ENCODE measurements around the gene SLC15A1.

The SLC15A1 gene

DNA sequence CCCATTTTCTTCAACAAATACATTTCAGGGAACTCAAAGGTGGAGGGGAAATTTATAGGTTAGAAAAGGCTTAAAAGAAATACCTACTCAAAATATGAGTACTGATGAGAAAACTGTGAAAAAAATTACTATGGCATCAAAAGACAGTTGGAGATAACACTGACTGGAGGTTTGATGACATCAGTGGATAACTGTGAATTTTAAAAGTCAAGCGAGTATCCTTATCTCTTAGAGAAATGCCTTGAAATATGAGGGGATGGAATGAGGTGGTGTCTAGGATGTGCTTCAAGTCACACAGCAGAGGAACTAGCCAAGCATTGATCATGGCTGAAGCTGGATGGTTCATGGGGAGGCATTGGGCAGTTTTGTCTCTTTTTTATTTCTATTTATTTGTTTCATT, 27.2 kb upstream of the SLC15A1 start:
- H3K27me3 ChIP-seq (ENCODE audit: insufficient read depth, low read length): no peaks in the 10 kb centered on the region
- H3K4ac ChIP-seq (ENCODE audit: low read depth, low read length): no peak overlapping the region
- H3K79me2 ChIP-seq (ENCODE audit: control insufficient read depth, insufficient read depth, low read length, poor library complexity): no peaks in the 10 kb centered on the region
- no peak overlapping the region for H2AK5ac ChIP-seq (ENCODE audit: low read length)
- H3K79me1 ChIP-seq (ENCODE audit: low read length): no peaks in the 10 kb centered on the region
- peaks cover 6% of the 10 kb centered on the region in 2 experiments for H3K4me1 ChIP-seq (ENCODE audit: control insufficient read depth in 1 of 2, insufficient read depth in 2 of 2, low read length in 2 of 2)
- H3K18ac ChIP-seq (ENCODE audit: low read length): no peak overlapping the region
- H3K14ac ChIP-seq (ENCODE audit: low read length): no peak overlapping the region
- no peak overlapping the region for H3K4me3 ChIP-seq (ENCODE audit: low read depth, low read length)
- H4K91ac ChIP-seq (ENCODE audit: low read depth, low read length): no peak overlapping the region
- no peaks in the 10 kb centered on the region for H3K36me3 ChIP-seq (ENCODE audit: control insufficient read depth in 1 of 2, insufficient read depth in 2 of 2, low read length in 2 of 2)
- H3K27ac ChIP-seq (ENCODE audit: low read depth, low read length): no peak overlapping the region
- no peak overlapping the region for H4K8ac ChIP-seq (ENCODE audit: low read depth, low read length)
- peak; percentile 52 to 80 for DNase-seq
- no peak overlapping the region for H2BK120ac ChIP-seq (ENCODE audit: insufficient read depth, low read length, poor library complexity)
- H4K12ac ChIP-seq (ENCODE audit: low read depth, low read length): no peak overlapping the region
- WGBS (ENCODE audit: extremely low coverage, insufficient coverage, insufficient read length): no CpG with 5 or more reads among the region's 1 CpG
- no peak overlapping the region for H2BK12ac ChIP-seq (ENCODE audit: low read length)
- H2BK5ac ChIP-seq (ENCODE audit: low read depth, low read length, poor library complexity): no peak overlapping the region
- H3K9ac ChIP-seq (ENCODE audit: low read length): no peak overlapping the region
- no peak overlapping the region for H3K23ac ChIP-seq (ENCODE audit: low read length)
- no peak overlapping the region for H3K4me2 ChIP-seq (ENCODE audit: low read length)
- H3K9me3 ChIP-seq (ENCODE audit: insufficient read depth, low read depth, low read length): peaks cover 2% of the 10 kb centered on the region
- H2AFZ ChIP-seq (ENCODE audit: insufficient read depth, low read length, poor library complexity): no peak overlapping the region

DNA sequence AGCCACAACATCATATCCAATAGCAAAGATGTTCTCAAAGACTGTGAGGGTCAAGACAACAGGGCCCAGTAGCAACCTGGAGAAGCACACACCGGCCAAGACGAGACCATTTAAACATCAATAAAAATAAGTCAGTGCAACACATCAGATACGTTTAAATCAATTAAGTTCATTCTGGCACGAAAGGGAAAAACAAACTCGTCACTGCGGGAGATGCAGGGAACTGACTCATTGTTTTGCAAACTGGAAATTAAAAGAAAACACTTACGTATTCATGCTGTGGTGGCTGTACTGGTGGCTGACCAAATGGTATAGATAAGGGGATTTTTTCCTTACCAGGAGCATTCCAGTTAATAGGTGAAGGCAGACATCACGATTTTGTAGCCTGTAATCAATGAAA, 26.3 kb upstream of the SLC15A1 start:
- no peaks in the 10 kb centered on the region for H3K79me2 ChIP-seq (ENCODE audit: control insufficient read depth, insufficient read depth, low read length, poor library complexity)
- peaks cover 6% of the 10 kb centered on the region in 2 experiments for H3K4me1 ChIP-seq (ENCODE audit: control insufficient read depth in 1 of 2, insufficient read depth in 2 of 2, low read length in 2 of 2)
- H3K9ac ChIP-seq (ENCODE audit: low read length): no peak overlapping the region
- H3K27me3 ChIP-seq (ENCODE audit: insufficient read depth, low read length): no peaks in the 10 kb centered on the region
- WGBS (ENCODE audit: extremely low coverage, insufficient coverage, insufficient read length): no CpG with 5 or more reads among the region's 8 CpGs
- H3K27ac ChIP-seq (ENCODE audit: low read depth, low read length): no peak overlapping the region
- no peaks in the 10 kb centered on the region for H3K79me1 ChIP-seq (ENCODE audit: low read length)
- H2BK120ac ChIP-seq (ENCODE audit: insufficient read depth, low read length, poor library complexity): no peak overlapping the region
- no peak overlapping the region for H4K12ac ChIP-seq (ENCODE audit: low read depth, low read length)
- no peak overlapping the region for H3K18ac ChIP-seq (ENCODE audit: low read length)
- no peak overlapping the region for H4K8ac ChIP-seq (ENCODE audit: low read depth, low read length)
- H3K14ac ChIP-seq (ENCODE audit: low read length): no peak overlapping the region
- DNase-seq: peak; percentile 46 to 59
- H3K9me3 ChIP-seq (ENCODE audit: insufficient read depth, low read depth, low read length): peaks cover 2% of the 10 kb centered on the region
- no peak overlapping the region for H2AK5ac ChIP-seq (ENCODE audit: low read length)
- H2AFZ ChIP-seq (ENCODE audit: insufficient read depth, low read length, poor library complexity): no peak overlapping the region
- no peak overlapping the region for H4K91ac ChIP-seq (ENCODE audit: low read depth, low read length)
- H2BK12ac ChIP-seq (ENCODE audit: low read length): no peak overlapping the region
- no peak overlapping the region for H2BK5ac ChIP-seq (ENCODE audit: low read depth, low read length, poor library complexity)
- H3K4ac ChIP-seq (ENCODE audit: low read depth, low read length): no peak overlapping the region
- no peak overlapping the region for H3K4me2 ChIP-seq (ENCODE audit: low read length)
- H3K23ac ChIP-seq (ENCODE audit: low read length): no peak overlapping the region
- no peaks in the 10 kb centered on the region for H3K36me3 ChIP-seq (ENCODE audit: control insufficient read depth in 1 of 2, insufficient read depth in 2 of 2, low read length in 2 of 2)
- no peak overlapping the region for H3K4me3 ChIP-seq (ENCODE audit: low read depth, low read length)

DNA sequence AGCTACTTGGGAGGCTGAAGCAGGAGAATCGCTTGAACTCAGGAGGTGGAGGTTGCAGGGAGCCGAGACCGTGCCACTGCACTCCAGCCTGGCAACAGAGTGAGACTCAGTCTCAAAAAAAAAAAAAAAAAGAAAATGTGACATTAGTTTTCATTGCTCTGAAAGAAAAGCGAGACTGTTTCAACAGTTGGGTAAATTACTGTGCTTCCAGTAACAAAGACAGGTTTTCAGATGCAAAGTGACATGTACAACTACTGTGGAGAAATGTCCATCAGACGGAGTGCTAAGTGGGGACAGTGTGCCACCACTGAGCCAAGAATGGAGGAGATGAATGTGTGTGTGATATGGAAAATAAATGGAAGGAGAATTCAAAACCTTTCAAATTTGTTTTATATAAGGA, 24.2 kb upstream of the SLC15A1 start:
- no peak overlapping the region for H3K18ac ChIP-seq (ENCODE audit: low read length)
- H4K91ac ChIP-seq (ENCODE audit: low read depth, low read length): no peak overlapping the region
- no peak overlapping the region for H3K14ac ChIP-seq (ENCODE audit: low read length)
- H3K27me3 ChIP-seq (ENCODE audit: insufficient read depth, low read length): no peaks in the 10 kb centered on the region
- no peak overlapping the region for H2BK5ac ChIP-seq (ENCODE audit: low read depth, low read length, poor library complexity)
- H3K79me1 ChIP-seq (ENCODE audit: low read length): no peaks in the 10 kb centered on the region
- no peak overlapping the region for H3K9ac ChIP-seq (ENCODE audit: low read length)
- DNase-seq: no peak
- H3K4me2 ChIP-seq (ENCODE audit: low read length): no peak overlapping the region
- H2AK5ac ChIP-seq (ENCODE audit: low read length): no peak overlapping the region
- H3K4ac ChIP-seq (ENCODE audit: low read depth, low read length): no peak overlapping the region
- no CpG with 5 or more reads among the region's 5 CpGs for WGBS (ENCODE audit: extremely low coverage, insufficient coverage, insufficient read length)
- H3K79me2 ChIP-seq (ENCODE audit: control insufficient read depth, insufficient read depth, low read length, poor library complexity): no peaks in the 10 kb centered on the region
- H2AFZ ChIP-seq (ENCODE audit: insufficient read depth, low read length, poor library complexity): no peak overlapping the region
- peaks cover 2% of the 10 kb centered on the region for H3K9me3 ChIP-seq (ENCODE audit: insufficient read depth, low read depth, low read length)
- H2BK120ac ChIP-seq (ENCODE audit: insufficient read depth, low read length, poor library complexity): no peak overlapping the region
- no peak overlapping the region for H4K12ac ChIP-seq (ENCODE audit: low read depth, low read length)
- no peak overlapping the region for H3K27ac ChIP-seq (ENCODE audit: low read depth, low read length)
- H3K36me3 ChIP-seq (ENCODE audit: control insufficient read depth in 1 of 2, insufficient read depth in 2 of 2, low read length in 2 of 2): no peaks in the 10 kb centered on the region
- H4K8ac ChIP-seq (ENCODE audit: low read depth, low read length): no peak overlapping the region
- peaks cover 6% of the 10 kb centered on the region in 2 experiments for H3K4me1 ChIP-seq (ENCODE audit: control insufficient read depth in 1 of 2, insufficient read depth in 2 of 2, low read length in 2 of 2)
- H2BK12ac ChIP-seq (ENCODE audit: low read length): no peak overlapping the region
- no peak overlapping the region for H3K4me3 ChIP-seq (ENCODE audit: low read depth, low read length)
- H3K23ac ChIP-seq (ENCODE audit: low read length): no peak overlapping the region

GRCh38 chr13:98775844-98776598, 23.5 kb upstream of the SLC15A1 start:
- WGBS (ENCODE audit: extremely low coverage, insufficient coverage, insufficient read length): no CpG with 5 or more reads among the region's 22 CpGs
- Histone ChIP-seq H4K12ac (ENCODE audit: low read depth, low read length) (no peak overlapping the region), H3K27me3 (ENCODE audit: insufficient read depth, low read length) (no peaks in the 10 kb centered on the region), H3K18ac (ENCODE audit: low read length) (no peak overlapping the region), H3K27ac (ENCODE audit: low read depth, low read length) (no peak overlapping the region), H3K4ac (ENCODE audit: low read depth, low read length) (no peak overlapping the region), H2BK120ac (ENCODE audit: insufficient read depth, low read length, poor library complexity) (no peak overlapping the region), H4K91ac (ENCODE audit: low read depth, low read length) (no peak overlapping the region), H2BK12ac (ENCODE audit: low read length) (no peak overlapping the region), H3K4me2 (ENCODE audit: low read length) (no peak overlapping the region), H3K9me3 (ENCODE audit: insufficient read depth, low read depth, low read length) (no peaks in the 10 kb centered on the region), H2AK5ac (ENCODE audit: low read length) (no peak overlapping the region), H3K79me1 (ENCODE audit: low read length) (no peaks in the 10 kb centered on the region), H3K14ac (ENCODE audit: low read length) (no peak overlapping the region), H3K9ac (ENCODE audit: low read length) (no peak overlapping the region), H3K23ac (ENCODE audit: low read length) (no peak overlapping the region), H2AFZ (ENCODE audit: insufficient read depth, low read length, poor library complexity) (no peak overlapping the region), H3K4me1 (ENCODE audit: control insufficient read depth in 1 of 2, insufficient read depth in 2 of 2, low read length in 2 of 2) (peaks cover 6% of the 10 kb centered on the region in 2 experiments), H2BK5ac (ENCODE audit: low read depth, low read length, poor library complexity) (no peak overlapping the region), H3K4me3 (ENCODE audit: low read depth, low read length) (no peak overlapping the region), H3K79me2 (ENCODE audit: control insufficient read depth, insufficient read depth, low read length, poor library complexity) (no peaks in the 10 kb centered on the region), H3K36me3 (ENCODE audit: control insufficient read depth in 1 of 2, insufficient read depth in 2 of 2, low read length in 2 of 2) (no peaks in the 10 kb centered on the region), H4K8ac (ENCODE audit: low read depth, low read length) (no peak overlapping the region)
- DNase-seq: peak; percentile 45 to 59

All from trophoblast cell (in vitro differentiated cells and primary cell).